OCI-LY1 (cell line): ENCODE data around the gene SMC4.

Experiments used
- CTCF ChIP-seq: fragments of 200-600 bp; sonication (generic), shearing (Covaris generic); IDR thresholded peaks from 2 replicates; pipeline ENCODE4 v1.5.1; 2017; ENCODE audit warnings: mild to moderate bottlenecking, antibody characterized with exemption, low read length, moderate library complexity, mixed read lengths
- EZH2 ChIP-seq: fragments of 200-600 bp; sonication (generic), shearing (Covaris generic); IDR thresholded peaks from 2 replicates; pipeline ENCODE4 v1.8.0; 2017; ENCODE audit warnings: borderline replicate concordance, mixed run types, mild to moderate bottlenecking, antibody characterized with exemption, low read length, moderate library complexity, mixed read lengths

DNA sequence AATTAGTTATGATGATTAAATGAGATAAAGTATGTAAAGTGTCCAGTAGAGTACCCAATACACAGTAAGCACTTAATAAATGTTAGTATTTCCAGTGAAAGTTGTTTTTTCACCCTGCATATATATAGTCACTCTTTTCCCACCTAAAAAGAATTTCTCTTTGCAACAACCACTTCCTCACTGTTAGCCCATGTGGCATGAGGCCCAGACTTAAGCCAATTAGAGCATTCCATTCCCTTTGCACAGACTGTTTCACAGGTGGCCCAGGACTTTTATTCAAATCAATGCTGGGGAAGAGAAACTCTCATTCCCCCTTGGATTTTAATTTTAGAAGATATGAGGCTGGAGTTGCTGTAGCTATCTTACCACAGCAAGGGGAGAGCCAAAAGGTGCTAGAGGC lies 4.2 kb upstream of the SMC4 start:
- TF ChIP-seq EZH2 (no peak), CTCF (no peak)
